T-helper 17 cell (primary cell): ENCODE data around the gene ABLIM2. TPM values are rescaled to one million over a fixed set of nuclear protein-coding genes. Genes with fewer than 3 reads are reported as not detected.

ENCODE experiments used
- ATAC-seq: fragments of 150-1000 bp; cut with Tn5 transposase; 2 replicates; pipeline ENCODE4 v1.10.0; 2021; ENCODE audit warnings: mild to moderate bottlenecking, moderate library complexity
- DNase-seq, 3 donors: peaks; one replicate each; pipeline versions ENCODE4 v3.0.0 to v3.0.0-alpha.2; 2020 to 2021
- H3K9me3 ChIP-seq: one replicate; pipeline ENCODE4 v1.7.0; 2013; ENCODE audit warnings: low read length, mild to moderate bottlenecking; ENCODE audit not compliant: control insufficient read depth, poor library complexity, severe bottlenecking
- H3K27ac Mint-ChIP-seq: one replicate; pipeline ENCODE4 v1.8.0; 2022; ENCODE audit warnings: mild to moderate bottlenecking, moderate library complexity, mixed read lengths
- H3K27me3 Mint-ChIP-seq: one replicate; pipeline ENCODE4 v1.8.0; 2022; ENCODE audit warnings: mixed read lengths
- H3K36me3 Mint-ChIP-seq: one replicate; pipeline ENCODE4 v1.8.0; 2022; ENCODE audit warnings: low read depth, mixed read lengths
- H3K4me1 Mint-ChIP-seq: one replicate; pipeline ENCODE4 v1.8.0; 2022; ENCODE audit warnings: mild to moderate bottlenecking, mixed read lengths
- H3K4me3 Mint-ChIP-seq: one replicate; pipeline ENCODE4 v1.8.0; 2022; ENCODE audit warnings: mild to moderate bottlenecking, moderate library complexity, mixed read lengths
- total RNA-seq, 4 donors: library from RNA in 2 of 4; stranded (reverse) in 2 of 4; gene quantifications; one replicate each; pipeline ENCODE4 v1.2.3 and lab custom pipeline; 2022 to 2026

Gene ABLIM2
- 1 to 10 TPM; 4.1 to 4.3 TPM for total RNA-seq
- 4.0 to 4.4 reads per million in 2 donors for total RNA-seq (lab: John Stamatoyannopoulos, UW)

GRCh38 chr4:8158710-8159536 is at the start of gene ABLIM2:
Gene ABLIM2 (minus strand): TSS chr4:8158813. CDS start chr4:8158689, 124 bp downstream.
- Mint-ChIP-seq H3K4me1 (peaks cover 14% of the 10 kb centered on the region), H3K27ac (peak within 1 kb of the TSS; percentile 93), H3K36me3 (peaks cover 3% of the 10 kb centered on the region), H3K4me3 (peak within 1 kb of the TSS; percentile 100), H3K27me3 (peaks cover 5% of the 10 kb centered on the region)
- no peaks in the 10 kb centered on the region for H3K9me3 ChIP-seq
- ATAC-seq = peak; percentile 99
- peak; percentile 99 to 100 (median 99) for DNase-seq

GRCh38 chr4:8207314-8207713 is 48.7 kb upstream of the ABLIM2 start:
- ATAC-seq (no peak), DNase-seq (no peak)
- no peaks in the 10 kb centered on the region for H3K9me3 ChIP-seq
- Mint-ChIP-seq H3K36me3 (peaks cover 4% of the 10 kb centered on the region), H3K27me3 (no peaks in the 10 kb centered on the region), H3K4me1 (peaks cover 11% of the 10 kb centered on the region), H3K27ac (peak overlapping the region; percentile 83), H3K4me3 (no peak overlapping the region)

- Mint-ChIP-seq H3K4me3 (no peak overlapping the region), H3K27ac (peak overlapping the region; percentile 71), H3K36me3 (peaks cover 6% of the 10 kb centered on the region), H3K27me3 (no peaks in the 10 kb centered on the region), H3K4me1 (peaks cover 21% of the 10 kb centered on the region)
- ATAC-seq = no peak
- H3K9me3 ChIP-seq = no peaks in the 10 kb centered on the region
- DNase-seq = no peak
Measured at GRCh38 chr4:8205749-8206611, 47.4 kb upstream of the ABLIM2 start.

GRCh38 chr4:8205241-8205707 is 46.7 kb upstream of the ABLIM2 start:
- Mint-ChIP-seq H3K27ac (peak overlapping the region; percentile 71), H3K4me1 (peaks cover 25% of the 10 kb centered on the region)
- ATAC-seq = no peak

GRCh38 chr4:8204576-8205227 is 46.1 kb upstream of the ABLIM2 start:
- no peak for ATAC-seq
- Mint-ChIP-seq H3K36me3 (peaks cover 6% of the 10 kb centered on the region), H3K27ac (peak overlapping the region; percentile 60), H3K4me1 (peaks cover 30% of the 10 kb centered on the region), H3K4me3 (peak overlapping the region; percentile 25), H3K27me3 (no peaks in the 10 kb centered on the region)
- no peak for DNase-seq
- no peaks in the 10 kb centered on the region for H3K9me3 ChIP-seq

More at GRCh38 chr4:8205241-8205707, 46.7 kb upstream of the ABLIM2 start:
- DNase-seq = no peak
- Mint-ChIP-seq H3K4me3 (no peak overlapping the region), H3K36me3 (peaks cover 6% of the 10 kb centered on the region), H3K27me3 (no peaks in the 10 kb centered on the region)
- no peaks in the 10 kb centered on the region for H3K9me3 ChIP-seq

GRCh38 chr4:8203817-8204216 is 45.2 kb upstream of the ABLIM2 start:
- Mint-ChIP-seq H3K27ac (peak overlapping the region; percentile 60), H3K4me1 (peaks cover 31% of the 10 kb centered on the region)

GRCh38 chr4:8203052-8203401 is 44.4 kb upstream of the ABLIM2 start:
- DNase-seq (no peak), ATAC-seq (no peak)
- H3K9me3 ChIP-seq = no peaks in the 10 kb centered on the region
- Mint-ChIP-seq H3K4me3 (peak overlapping the region; percentile 7), H3K27me3 (no peaks in the 10 kb centered on the region), H3K4me1 (peaks cover 38% of the 10 kb centered on the region), H3K27ac (peak overlapping the region; percentile 97), H3K36me3 (peaks cover 6% of the 10 kb centered on the region)

More at GRCh38 chr4:8203817-8204216, 45.2 kb upstream of the ABLIM2 start:
- no peak for ATAC-seq
- Mint-ChIP-seq H3K4me3 (no peak overlapping the region), H3K36me3 (peaks cover 6% of the 10 kb centered on the region), H3K27me3 (no peaks in the 10 kb centered on the region)
- DNase-seq = no peak
- H3K9me3 ChIP-seq = no peaks in the 10 kb centered on the region

- DNase-seq (no peak), ATAC-seq (no peak)
- no peaks in the 10 kb centered on the region for H3K9me3 ChIP-seq
- Mint-ChIP-seq H3K27me3 (no peaks in the 10 kb centered on the region), H3K36me3 (peaks cover 4% of the 10 kb centered on the region), H3K4me1 (peaks cover 38% of the 10 kb centered on the region), H3K4me3 (peak overlapping the region; percentile 95), H3K27ac (peak overlapping the region; percentile 97)
Measured at GRCh38 chr4:8202108-8203051, 43.8 kb upstream of the ABLIM2 start.

- Mint-ChIP-seq H3K27me3 (no peaks in the 10 kb centered on the region), H3K4me1 (peaks cover 36% of the 10 kb centered on the region), H3K4me3 (peak overlapping the region; percentile 95), H3K27ac (peak overlapping the region; percentile 97), H3K36me3 (peaks cover 2% of the 10 kb centered on the region)
- no peaks in the 10 kb centered on the region for H3K9me3 ChIP-seq
- DNase-seq = peak in 2 of 3 donors; percentile 34 to 49
- peak; percentile 70 for ATAC-seq
Measured at GRCh38 chr4:8201321-8201781, 42.7 kb upstream of the ABLIM2 start.

- H3K36me3 Mint-ChIP-seq = peaks cover 2% of the 10 kb centered on the region
- H3K4me3 Mint-ChIP-seq = peak overlapping the region; percentile 95
- peak overlapping the region; percentile 97 for H3K27ac Mint-ChIP-seq
- DNase-seq (peak in 2 of 3 donors; percentile 26 to 61), ATAC-seq (peak; percentile 66)
- no peaks in the 10 kb centered on the region for H3K27me3 Mint-ChIP-seq
- no peaks in the 10 kb centered on the region for H3K9me3 ChIP-seq
- peaks cover 34% of the 10 kb centered on the region for H3K4me1 Mint-ChIP-seq
Measured at GRCh38 chr4:8200302-8200975, 41.8 kb upstream of the ABLIM2 start.

GRCh38 chr4:8199594-8200301 is 41.1 kb upstream of the ABLIM2 start:
- Mint-ChIP-seq H3K4me3 (peak overlapping the region; percentile 95), H3K36me3 (peaks cover 2% of the 10 kb centered on the region), H3K27ac (peak overlapping the region; percentile 97), H3K4me1 (peaks cover 34% of the 10 kb centered on the region), H3K27me3 (no peaks in the 10 kb centered on the region)
- DNase-seq (peak in 1 of 3 donors; percentile 37), ATAC-seq (peak; percentile 54)
- H3K9me3 ChIP-seq = no peaks in the 10 kb centered on the region
